Activated CD8-positive, alpha-beta T cell treated with anti-CD3 and anti-CD28 coated beads, Interleukin-2, amount 10 ng/mL, durations not matched to agents 7 days and 5 days (primary cell): ENCODE results near the gene GGA3. TPM values are rescaled to one million over a fixed set of nuclear protein-coding genes. Genes with fewer than 3 reads are reported as not detected.

Source experiments
- ATAC-seq: fragments of 150-1000 bp; cut with Tn5 transposase; one replicate; pipeline ENCODE4 v1.10.0; 2021; ENCODE audit warnings: moderate library complexity
- CTCF ChIA-PET: fragments of 350-600 bp; sonication (Branson Sonifier 250); formaldehyde crosslinking; loops from one replicate; lab custom pipeline; 2021; ENCODE audit warnings: antibody characterized with exemption; lab: Charles Lee
- POLR2A ChIA-PET: fragments of 350-600 bp; sonication (Branson Sonifier 250); formaldehyde crosslinking; loops from one replicate; lab custom pipeline; 2021; ENCODE audit warnings: antibody characterized with exemption; lab: Charles Lee
- DNase-seq: peaks from one replicate; pipeline ENCODE4 v3.0.0-alpha.2; 2020
- H3K27ac Mint-ChIP-seq: one replicate; pipeline ENCODE4 v1.8.0; 2021; ENCODE audit warnings: mild to moderate bottlenecking, mixed read lengths
- H3K27me3 Mint-ChIP-seq: one replicate; pipeline ENCODE4 v1.8.0; 2021; ENCODE audit warnings: low read depth, mixed read lengths
- H3K36me3 Mint-ChIP-seq: one replicate; pipeline ENCODE4 v1.8.0; 2021; ENCODE audit warnings: low read depth, mixed read lengths
- H3K4me1 Mint-ChIP-seq: one replicate; pipeline ENCODE4 v1.8.0; 2021; ENCODE audit warnings: low read depth, mixed read lengths
- H3K4me3 Mint-ChIP-seq: one replicate; pipeline ENCODE4 v1.8.0; 2021; ENCODE audit warnings: mild to moderate bottlenecking, mixed read lengths
- H3K9me3 Mint-ChIP-seq: one replicate; pipeline ENCODE4 v1.8.0; 2022; ENCODE audit warnings: mixed read lengths; ENCODE audit not compliant: insufficient read depth
- total RNA-seq, 2 experiments: library from RNA; stranded (reverse); gene quantifications; one replicate each; pipeline ENCODE4 v1.2.3, GENCODE V29; 2021

GGA3 gene
- total RNA-seq, 2 experiments from 2014 or later = 65.7 to 75.4 TPM

DNA sequence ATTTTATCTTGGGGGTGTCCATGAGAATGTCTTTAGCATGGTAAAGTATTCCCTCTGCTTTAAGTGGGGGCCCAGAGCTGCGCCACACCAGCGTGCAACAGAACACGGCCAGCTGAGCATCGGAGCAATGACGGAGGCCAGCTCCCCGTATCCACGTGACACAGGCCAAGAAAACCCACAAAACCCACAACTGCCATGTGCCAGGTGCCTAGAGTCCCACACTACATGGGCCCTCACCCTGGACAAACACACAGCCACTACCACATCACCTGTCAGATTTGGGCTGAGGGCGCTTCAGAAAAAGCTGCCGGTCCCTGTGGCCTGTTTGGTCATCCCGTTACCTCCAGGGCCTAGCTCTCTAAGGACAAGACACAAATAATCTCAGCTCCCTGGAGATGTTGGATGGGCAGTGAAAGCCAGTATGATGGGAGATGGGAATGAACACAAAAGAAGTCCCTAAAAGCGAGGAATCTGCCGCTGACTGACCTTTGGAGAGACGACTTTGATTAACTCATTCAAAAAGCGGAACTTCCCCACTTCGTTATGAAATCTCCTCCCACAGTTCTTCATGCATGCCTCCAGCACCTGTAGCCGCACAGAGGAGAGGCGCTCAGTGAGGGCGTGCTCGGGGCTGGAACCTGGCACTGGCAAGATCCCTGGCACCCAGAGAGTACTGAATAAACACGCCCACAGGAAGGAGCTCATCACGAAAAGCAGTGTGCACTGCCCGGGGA is 17.1 kb downstream of the GGA3 start:
- Mint-ChIP-seq H3K4me3 (no peak overlapping the region), H3K4me1 (peaks cover 36% of the 10 kb centered on the region), H3K27ac (peak overlapping the region; percentile 54), H3K27me3 (no peaks in the 10 kb centered on the region), H3K9me3 (no peaks in the 10 kb centered on the region), H3K36me3 (peaks cover 53% of the 10 kb centered on the region)
- ChIA-PET CTCF (interaction anchor here (1.3 kb wide), 1 partner anchor 168 kb away, joined by 5 read pairs; no protein-coding TSS in a partner anchor), POLR2A (interaction anchor here (0.6 to 1.6 kb wide), 3 partner anchors 18 to 376 kb away, joined by 3 to 5 read pairs (median 4); partner anchors contain the start of genes MRPS7 and TMEM94)
- ATAC-seq = no peak
- DNase-seq = no peak

GRCh38 chr17:75242461-75243042 is 18.9 kb downstream of the GGA3 start:
- Mint-ChIP-seq H3K9me3 (no peaks in the 10 kb centered on the region), H3K36me3 (peaks cover 62% of the 10 kb centered on the region), H3K27me3 (no peaks in the 10 kb centered on the region), H3K4me1 (peaks cover 39% of the 10 kb centered on the region), H3K4me3 (no peak overlapping the region), H3K27ac (peak overlapping the region; percentile 86)
- DNase-seq (no peak), ATAC-seq (no peak)
- ChIA-PET CTCF (interaction anchor here (1.0 to 5.7 kb wide), 6 partner anchors 7 to 281 kb away, joined by 4 to 56 read pairs (median 8); partner anchors contain the start of genes GGA3, MIF4GD and MRPS7), POLR2A (interaction anchor here (1.6 kb wide), 2 partner anchors 29 to 214 kb away, joined by 4 to 5 read pairs; partner anchors contain the start of genes MIF4GD and TMEM94)

- DNase-seq = no peak
Observed at GRCh38 chr17:75241996-75242460, 19.4 kb downstream of the GGA3 start.

GRCh38 chr17:75241502-75241901 is 19.9 kb downstream of the GGA3 start:
- H3K27ac Mint-ChIP-seq = peak overlapping the region; percentile 86
- H3K4me3 Mint-ChIP-seq = no peak overlapping the region
- H3K36me3 Mint-ChIP-seq = peaks cover 64% of the 10 kb centered on the region
- no peaks in the 10 kb centered on the region for H3K9me3 Mint-ChIP-seq
- ChIA-PET POLR2A (no interaction called here), CTCF (interaction anchor here (1.0 to 5.7 kb wide), 7 partner anchors 8 to 280 kb away, joined by 4 to 56 read pairs (median 21); partner anchors contain the start of genes GGA3, MIF4GD and MRPS7)
- H3K4me1 Mint-ChIP-seq = peaks cover 39% of the 10 kb centered on the region
- ATAC-seq (no peak), DNase-seq (no peak)
- H3K27me3 Mint-ChIP-seq = no peaks in the 10 kb centered on the region

More at GRCh38 chr17:75241996-75242460, 19.4 kb downstream of the GGA3 start:
- POLR2A ChIA-PET = interaction anchor here (1.6 kb wide), 1 partner anchor 29 kb away, joined by 4 read pairs; the partner anchor contains the start of gene MIF4GD
- CTCF ChIA-PET = interaction anchor here (1.0 to 5.7 kb wide), 6 partner anchors 7 to 281 kb away, joined by 4 to 56 read pairs (median 8); partner anchors contain the start of genes GGA3, MIF4GD and MRPS7
- H3K4me1 Mint-ChIP-seq = peaks cover 39% of the 10 kb centered on the region
- no peak overlapping the region for H3K4me3 Mint-ChIP-seq
- peaks cover 65% of the 10 kb centered on the region for H3K36me3 Mint-ChIP-seq
- ATAC-seq = no peak
- H3K27ac Mint-ChIP-seq = peak overlapping the region; percentile 86
- no peaks in the 10 kb centered on the region for H3K27me3 Mint-ChIP-seq
- no peaks in the 10 kb centered on the region for H3K9me3 Mint-ChIP-seq

DNA sequence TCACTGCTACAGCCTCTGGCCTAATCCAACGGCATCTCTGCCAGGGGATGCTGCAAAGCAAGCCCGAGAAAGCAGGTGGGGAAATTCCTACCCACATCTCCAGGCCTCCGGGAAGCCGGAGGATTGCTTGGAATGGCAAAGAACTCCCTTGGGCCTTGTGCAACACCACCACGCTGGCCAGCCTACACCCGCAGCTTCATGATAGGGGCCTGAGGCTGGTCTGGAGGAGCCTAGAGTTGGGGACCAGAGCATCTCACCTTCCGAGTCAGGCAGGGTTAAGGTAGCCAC is 20.3 kb downstream of the GGA3 start:
- Mint-ChIP-seq H3K4me1 (peaks cover 39% of the 10 kb centered on the region), H3K27me3 (no peaks in the 10 kb centered on the region), H3K36me3 (peaks cover 65% of the 10 kb centered on the region), H3K4me3 (no peak overlapping the region), H3K27ac (no peak overlapping the region), H3K9me3 (no peaks in the 10 kb centered on the region)
- ChIA-PET CTCF (interaction anchor here (0.9 to 5.7 kb wide), 9 partner anchors 8 to 171 kb away, joined by 4 to 56 read pairs (median 13); partner anchors contain the start of genes GGA3, MIF4GD and MRPS7), POLR2A (interaction anchor here (3.0 kb wide), 1 partner anchor 21 kb away, joined by 14 read pairs; the partner anchor contains the start of genes GGA3 and MRPS7)
- ATAC-seq (no peak), DNase-seq (no peak)

GRCh38 chr17:75240394-75241142 is 20.8 kb downstream of the GGA3 start:
- Mint-ChIP-seq H3K27me3 (no peaks in the 10 kb centered on the region), H3K4me1 (peaks cover 39% of the 10 kb centered on the region), H3K27ac (no peak overlapping the region), H3K9me3 (no peaks in the 10 kb centered on the region), H3K4me3 (no peak overlapping the region), H3K36me3 (peaks cover 64% of the 10 kb centered on the region)
- peak; percentile 61 for ATAC-seq
- ChIA-PET CTCF (interaction anchor here (0.6 to 5.7 kb wide), 18 partner anchors 9 to 172 kb away, joined by 3 to 56 read pairs (median 4); partner anchors contain the start of genes GGA3, MIF4GD and MRPS7), POLR2A (interaction anchor here (0.9 to 3.0 kb wide), 2 partner anchors 21 to 31 kb away, joined by 3 to 14 read pairs; partner anchors contain the start of genes GGA3 and MRPS7)
- peak; percentile 47 for DNase-seq

- ChIA-PET CTCF (interaction anchor here (0.6 to 5.7 kb wide), 21 partner anchors 8 to 202 kb away, joined by 3 to 56 read pairs (median 4); partner anchors contain the start of genes GGA3, MIF4GD and MRPS7), POLR2A (interaction anchor here (0.7 to 3.0 kb wide), 6 partner anchors 10 to 126 kb away, joined by 3 to 14 read pairs (median 4); partner anchors contain the start of genes GGA3, MIF4GD, MRPS7 and SLC25A19)
- DNase-seq (no peak), ATAC-seq (no peak)
- no peaks in the 10 kb centered on the region for H3K9me3 Mint-ChIP-seq
- no peaks in the 10 kb centered on the region for H3K27me3 Mint-ChIP-seq
- no peak overlapping the region for H3K27ac Mint-ChIP-seq
- H3K4me3 Mint-ChIP-seq = no peak overlapping the region
- peaks cover 34% of the 10 kb centered on the region for H3K4me1 Mint-ChIP-seq
- peaks cover 70% of the 10 kb centered on the region for H3K36me3 Mint-ChIP-seq
Observed at GRCh38 chr17:75239778-75240393, 21.5 kb downstream of the GGA3 start.

DNA sequence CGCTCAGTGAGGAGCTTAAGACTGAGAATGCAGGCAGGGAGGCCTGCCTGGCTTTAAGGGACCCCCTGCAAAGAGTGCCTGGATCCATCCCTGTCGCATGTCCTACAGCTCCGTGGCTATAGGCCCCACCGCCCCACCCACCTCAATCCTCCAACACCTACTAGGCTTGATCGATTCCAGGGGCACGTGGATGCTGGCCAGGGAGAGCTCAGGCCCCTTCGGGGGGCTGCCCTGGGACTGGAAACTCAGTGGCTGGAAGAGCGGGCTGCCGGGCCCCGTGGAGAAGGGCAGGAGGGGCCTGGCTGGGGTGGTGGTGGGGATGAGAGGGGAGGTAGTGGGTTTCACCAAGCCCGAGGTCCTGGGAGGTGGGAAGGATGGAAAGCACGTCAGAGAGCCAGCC is 22.2 kb downstream of the GGA3 start:
- ChIA-PET CTCF (interaction anchor here (0.6 to 5.7 kb wide), 13 partner anchors 10 to 203 kb away, joined by 3 to 56 read pairs (median 4); partner anchors contain the start of genes GGA3, MIF4GD and MRPS7), POLR2A (interaction anchor here (0.7 to 3.0 kb wide), 6 partner anchors 10 to 125 kb away, joined by 3 to 14 read pairs (median 4); partner anchors contain the start of genes GGA3, MIF4GD, MRPS7 and SLC25A19)
- peaks cover 28% of the 10 kb centered on the region for H3K4me1 Mint-ChIP-seq
- H3K27me3 Mint-ChIP-seq = no peaks in the 10 kb centered on the region
- H3K36me3 Mint-ChIP-seq = peaks cover 71% of the 10 kb centered on the region
- H3K4me3 Mint-ChIP-seq = no peak overlapping the region
- no peak for DNase-seq
- no peak overlapping the region for H3K27ac Mint-ChIP-seq
- no peak for ATAC-seq
- H3K9me3 Mint-ChIP-seq = no peaks in the 10 kb centered on the region

GRCh38 chr17:75238684-75239191 is 22.7 kb downstream of the GGA3 start:
- DNase-seq = peak; percentile 76
- ATAC-seq = peak; percentile 86
- Mint-ChIP-seq H3K27me3 (no peaks in the 10 kb centered on the region), H3K9me3 (no peaks in the 10 kb centered on the region), H3K36me3 (peaks cover 69% of the 10 kb centered on the region), H3K4me3 (no peak overlapping the region), H3K27ac (no peak overlapping the region), H3K4me1 (peaks cover 23% of the 10 kb centered on the region)
- ChIA-PET POLR2A (interaction anchor here (0.7 to 3.0 kb wide), 6 partner anchors 10 to 124 kb away, joined by 3 to 14 read pairs (median 4); partner anchors contain the start of genes GGA3, MIF4GD, MRPS7 and SLC25A19), CTCF (interaction anchor here (0.6 to 5.7 kb wide), 14 partner anchors 9 to 174 kb away, joined by 3 to 56 read pairs (median 6); partner anchors contain the start of genes GGA3, MIF4GD and MRPS7)
